DND-41 (cell line): Measurements from ENCODE around the gene ACVR2A.

ENCODE experiments used
- ATAC-seq: fragments of 200-7000 bp; cut with Tn5 transposase; 3 replicates; pipeline ENCODE4 v1.9.1; 2021; ENCODE audit warnings: low read depth; ENCODE audit not compliant: insufficient read depth
- DNase-seq: peaks from one replicate; pipeline ENCODE4 v3.0.0-alpha.2; 2020
- H2AFZ ChIP-seq: 2 replicates; pipeline ENCODE4 v1.6.0; 2012; ENCODE audit warnings: low read depth, low read length
- H3K27ac ChIP-seq: 2 replicates; pipeline ENCODE4 v1.5.1; 2012; ENCODE audit warnings: low read length, inconsistent platforms
- H3K27me3 ChIP-seq: fragments of 200-600 bp; sonication (generic); 2 replicates; pipeline ENCODE4 v1.6.0; 2012; ENCODE audit warnings: low read length, mild to moderate bottlenecking, inconsistent platforms; ENCODE audit not compliant: insufficient read depth, poor library complexity
- H3K36me3 ChIP-seq: 2 replicates; pipeline ENCODE4 v1.5.1; 2012; ENCODE audit warnings: low read length, inconsistent platforms; ENCODE audit not compliant: insufficient read depth
- H3K4me1 ChIP-seq: 2 replicates; pipeline ENCODE4 v1.5.1; 2012; ENCODE audit warnings: mild to moderate bottlenecking, low read length; ENCODE audit not compliant: insufficient read depth
- H3K4me2 ChIP-seq: 2 replicates; pipeline ENCODE4 v1.6.0; 2012; ENCODE audit warnings: mild to moderate bottlenecking, moderate library complexity, low read length, inconsistent platforms; ENCODE audit not compliant: insufficient read depth
- H3K4me3 ChIP-seq, 2 experiments: fragments of 200-600 bp in 1 of 2; shearing (Covaris generic) in 1 of 2; 2 replicates each; pipeline ENCODE4 v1.5.1; 2012 to 2016; ENCODE audit warnings: inconsistent platforms in 2 of 2, low read length in 2 of 2, mild to moderate bottlenecking in 2 of 2, low read depth in 1 of 2, moderate library complexity in 1 of 2
- H3K79me2 ChIP-seq: 2 replicates; pipeline ENCODE4 v1.6.0; 2012; ENCODE audit warnings: low read length, inconsistent platforms; ENCODE audit not compliant: insufficient read depth
- H3K9ac ChIP-seq: 2 replicates; pipeline ENCODE4 v1.6.0; 2012; ENCODE audit warnings: low read depth, mild to moderate bottlenecking, inconsistent platforms, low read length, moderate library complexity
- H3K9me3 ChIP-seq: 2 replicates; pipeline ENCODE4 v1.5.1; 2012; ENCODE audit warnings: low read length, moderate library complexity, mild to moderate bottlenecking, inconsistent platforms; ENCODE audit not compliant: insufficient read depth, severe bottlenecking
- H4K20me1 ChIP-seq: 2 replicates; pipeline ENCODE4 v1.6.0; 2012; ENCODE audit warnings: low read length; ENCODE audit not compliant: insufficient read depth
- EZH2 ChIP-seq: IDR thresholded peaks from 3 replicates; pipeline ENCODE4 v1.6.1; 2012; ENCODE audit warnings: borderline replicate concordance, low read depth, mild to moderate bottlenecking, moderate library complexity, low read length, inconsistent platforms; ENCODE audit not compliant: severe bottlenecking
- TF ChIP-seq, protein P1 (sequence below): IDR thresholded peaks from 2 replicates; pipeline ENCODE4 v1.5.1; 2012; ENCODE audit warnings: borderline replicate concordance, low read length, moderate library complexity, mild to moderate bottlenecking; ENCODE audit not compliant: poor library complexity, severe bottlenecking; ENCODE audit errors: extremely low read depth

ACVR2A gene

DNA sequence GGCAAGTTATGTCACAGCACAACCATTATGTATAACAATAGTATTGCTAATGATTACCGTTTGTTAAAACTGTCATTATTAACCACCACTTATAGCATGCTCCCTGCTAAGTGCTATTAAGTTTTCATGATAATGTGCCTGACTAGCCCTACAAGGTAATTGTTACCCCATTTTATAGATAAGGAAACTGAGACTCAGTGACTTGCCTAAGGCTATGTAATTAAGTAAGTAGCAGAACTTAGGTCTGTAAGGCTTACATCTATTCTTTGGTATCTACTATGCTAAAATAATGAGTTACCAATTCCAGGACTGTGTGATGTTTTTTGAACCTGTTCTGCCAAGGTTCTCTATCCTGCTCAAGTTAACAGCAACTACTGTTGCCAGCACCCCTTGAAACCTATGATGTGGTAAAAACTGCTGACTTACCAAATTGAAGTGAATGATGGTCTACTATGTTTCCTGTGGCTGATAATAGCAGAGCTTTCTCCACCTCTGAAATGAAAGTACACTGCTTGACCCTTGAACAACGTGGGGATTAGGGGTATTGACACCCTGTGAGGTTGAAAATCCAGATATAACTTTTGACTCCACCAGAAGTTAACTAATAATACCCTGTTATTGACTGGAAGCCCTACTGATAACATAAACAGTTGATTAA lies 18.2 kb downstream of the ACVR2A start:
- H3K4me3 ChIP-seq = no peak overlapping the region
- no peaks in the 10 kb centered on the region for H3K79me2 ChIP-seq
- H3K9ac ChIP-seq = no peak overlapping the region
- H3K27ac ChIP-seq = no peak overlapping the region
- DNase-seq = no peak
- H3K9me3 ChIP-seq = no peaks in the 10 kb centered on the region
- no peaks in the 10 kb centered on the region for H4K20me1 ChIP-seq
- TF ChIP-seq, protein P1, sequence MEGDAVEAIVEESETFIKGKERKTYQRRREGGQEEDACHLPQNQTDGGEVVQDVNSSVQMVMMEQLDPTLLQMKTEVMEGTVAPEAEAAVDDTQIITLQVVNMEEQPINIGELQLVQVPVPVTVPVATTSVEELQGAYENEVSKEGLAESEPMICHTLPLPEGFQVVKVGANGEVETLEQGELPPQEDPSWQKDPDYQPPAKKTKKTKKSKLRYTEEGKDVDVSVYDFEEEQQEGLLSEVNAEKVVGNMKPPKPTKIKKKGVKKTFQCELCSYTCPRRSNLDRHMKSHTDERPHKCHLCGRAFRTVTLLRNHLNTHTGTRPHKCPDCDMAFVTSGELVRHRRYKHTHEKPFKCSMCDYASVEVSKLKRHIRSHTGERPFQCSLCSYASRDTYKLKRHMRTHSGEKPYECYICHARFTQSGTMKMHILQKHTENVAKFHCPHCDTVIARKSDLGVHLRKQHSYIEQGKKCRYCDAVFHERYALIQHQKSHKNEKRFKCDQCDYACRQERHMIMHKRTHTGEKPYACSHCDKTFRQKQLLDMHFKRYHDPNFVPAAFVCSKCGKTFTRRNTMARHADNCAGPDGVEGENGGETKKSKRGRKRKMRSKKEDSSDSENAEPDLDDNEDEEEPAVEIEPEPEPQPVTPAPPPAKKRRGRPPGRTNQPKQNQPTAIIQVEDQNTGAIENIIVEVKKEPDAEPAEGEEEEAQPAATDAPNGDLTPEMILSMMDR = no peak
- TF ChIP-seq EZH2 = no peak
- H3K27me3 ChIP-seq = no peaks in the 10 kb centered on the region
- peak; percentile 69 for ATAC-seq
- no peaks in the 10 kb centered on the region for H3K36me3 ChIP-seq
- no peak overlapping the region for H3K4me2 ChIP-seq
- H2AFZ ChIP-seq = no peak overlapping the region
- H3K4me1 ChIP-seq = peaks cover 10% of the 10 kb centered on the region

DNA sequence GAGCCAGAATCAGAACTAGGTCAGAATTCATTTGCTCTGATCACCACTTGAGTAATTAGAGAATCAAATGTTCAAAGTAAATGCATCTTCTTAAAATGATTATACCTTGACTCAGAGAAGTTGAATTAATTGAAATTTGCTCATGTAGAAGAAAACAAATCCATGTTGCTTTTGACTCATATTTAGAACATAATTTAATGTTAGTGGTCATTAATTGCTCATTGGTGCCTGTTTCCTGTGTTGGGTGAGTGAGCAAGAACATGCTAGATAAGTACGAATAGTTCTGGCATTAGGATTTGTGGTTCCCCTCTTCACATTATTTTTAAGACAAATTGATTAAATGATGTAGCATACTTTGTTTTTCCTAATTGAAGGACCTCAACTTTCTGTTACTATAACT lies 19.0 kb downstream of the ACVR2A start:
- H3K36me3 ChIP-seq = no peaks in the 10 kb centered on the region
- no peaks in the 10 kb centered on the region for H3K27me3 ChIP-seq
- no peak overlapping the region for H3K27ac ChIP-seq
- H3K79me2 ChIP-seq = no peaks in the 10 kb centered on the region
- H4K20me1 ChIP-seq = no peaks in the 10 kb centered on the region
- no peak overlapping the region for H3K9ac ChIP-seq
- H3K4me3 ChIP-seq = no peak overlapping the region
- H2AFZ ChIP-seq = no peak overlapping the region
- H3K9me3 ChIP-seq = no peaks in the 10 kb centered on the region
- no peak overlapping the region for H3K4me2 ChIP-seq
- ATAC-seq (no peak), DNase-seq (no peak)
- peaks cover 12% of the 10 kb centered on the region for H3K4me1 ChIP-seq
- TF ChIP-seq, protein P1 = no peak
- TF ChIP-seq EZH2 = no peak

DNA sequence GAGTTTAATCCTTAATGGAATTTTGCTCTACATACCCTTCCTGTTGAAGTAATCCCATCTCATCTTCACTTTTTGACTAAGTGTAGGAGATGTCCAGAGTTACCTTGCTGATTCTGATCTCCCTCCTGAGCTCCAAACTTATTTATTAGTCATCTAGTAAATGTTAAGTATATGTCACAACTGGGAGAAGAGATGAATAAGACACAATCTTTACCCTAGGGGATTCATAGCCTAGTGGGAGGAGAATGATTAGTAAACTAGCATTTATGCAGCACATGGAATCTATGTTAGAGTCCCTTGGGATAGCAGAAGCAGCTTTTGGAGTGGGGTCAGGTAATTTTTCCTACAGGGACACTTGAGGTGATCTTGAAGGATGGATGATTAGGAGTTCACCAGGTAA lies 20.7 kb downstream of the ACVR2A start:
- Histone ChIP-seq H3K36me3 (no peaks in the 10 kb centered on the region), H3K9me3 (no peaks in the 10 kb centered on the region), H3K9ac (no peak overlapping the region), H3K27me3 (no peaks in the 10 kb centered on the region), H2AFZ (no peak overlapping the region), H3K79me2 (no peaks in the 10 kb centered on the region), H3K4me3 (no peak overlapping the region), H3K4me1 (peaks cover 12% of the 10 kb centered on the region), H3K4me2 (no peak overlapping the region), H3K27ac (no peak overlapping the region), H4K20me1 (no peaks in the 10 kb centered on the region)
- ATAC-seq (no peak), DNase-seq (no peak)
- TF ChIP-seq EZH2 = no peak
- TF ChIP-seq, protein P1 = no peak
